ENCODE measurements around the gene TLDC2.

TLDC2 gene

GRCh38 chr20:36865076-36865860, 10.7 kb upstream of the TLDC2 start:
- DNase-seq (ENCODE audit: low read depth), result no peak
- no peak overlapping the region for H3K4me3 ChIP-seq (ENCODE audit: low read length)
- TF ChIP-seq CTCF (conservative IDR thresholded peaks at IDR 0.05; ENCODE audit: low read length), result no peak

- TF ChIP-seq CTCF (conservative IDR thresholded peaks at IDR 0.05; ENCODE audit: low read length), result no peak
- DNase-seq (ENCODE audit: low read depth), result no peak
- no peak overlapping the region for H3K4me3 ChIP-seq (ENCODE audit: low read length)
Measured at GRCh38 chr20:36865861-36866149, 10.1 kb upstream of the TLDC2 start.

GRCh38 chr20:36866164-36866563, 9.8 kb upstream of the TLDC2 start:
- no peak for TF ChIP-seq CTCF (conservative IDR thresholded peaks at IDR 0.05; ENCODE audit: low read length)
- no peak for DNase-seq (ENCODE audit: low read depth)
- no peak overlapping the region for H3K4me3 ChIP-seq (ENCODE audit: low read length)

GRCh38 chr20:36866681-36867495, 9.1 kb upstream of the TLDC2 start:
- DNase-seq (ENCODE audit: low read depth), result peak; percentile 53
- H3K4me3 ChIP-seq (ENCODE audit: low read length), result no peak overlapping the region
- no peak for TF ChIP-seq CTCF (conservative IDR thresholded peaks at IDR 0.05; ENCODE audit: low read length)

- TF ChIP-seq CTCF (conservative IDR thresholded peaks at IDR 0.05; ENCODE audit: low read length), result no peak
- no peak for DNase-seq (ENCODE audit: low read depth)
- no peak overlapping the region for H3K4me3 ChIP-seq (ENCODE audit: low read length)
Measured at GRCh38 chr20:36871640-36872570, 4.0 kb upstream of the TLDC2 start.

GRCh38 chr20:36872852-36873251, 3.1 kb upstream of the TLDC2 start:
- H3K4me3 ChIP-seq (ENCODE audit: low read length), result no peak overlapping the region
- DNase-seq (ENCODE audit: low read depth), result no peak
- no peak for TF ChIP-seq CTCF (conservative IDR thresholded peaks at IDR 0.05; ENCODE audit: low read length)

Data from AG10803 (cell line).